Sciatic nerve (tissue), 2 donors: ENCODE measurements around the gene NIPBL. TPM values are rescaled to one million over a fixed set of nuclear protein-coding genes. Genes with fewer than 3 reads are reported as not detected.

ENCODE experiments used
- ATAC-seq: fragments of 200-7000 bp; cut with Tn5 transposase; one replicate; pipeline ENCODE4 v1.9.1; 2020; ENCODE audit warnings: mild to moderate bottlenecking, moderate library complexity
- DNase-seq: peaks from one replicate; pipeline ENCODE4 v3.0.0-alpha.2; 2020; ENCODE audit warnings: low spot score
- intact Hi-C: fragments of 100-400 bp; cut with DNase I; formaldehyde crosslinking; loops from one replicate; pipeline ENCODE4 v1.14.2; 2022
- total RNA-seq: library from RNA; stranded (reverse); fragmentation: NEBNext Ultra II Directional; extraction: Animal tissue kit (Norgen Biotek cat#: 25700); gene quantifications from one replicate; pipeline ENCODE4 v1.2.1, GENCODE V29; 2021
- donor health status: DM: no; HTN: no; CAD: no.
- donor health status: DM: no; HTN: no; CAD: no.

The NIPBL gene
- total RNA-seq, 1 donor from 2014 or later: 97.0 TPM

DNA sequence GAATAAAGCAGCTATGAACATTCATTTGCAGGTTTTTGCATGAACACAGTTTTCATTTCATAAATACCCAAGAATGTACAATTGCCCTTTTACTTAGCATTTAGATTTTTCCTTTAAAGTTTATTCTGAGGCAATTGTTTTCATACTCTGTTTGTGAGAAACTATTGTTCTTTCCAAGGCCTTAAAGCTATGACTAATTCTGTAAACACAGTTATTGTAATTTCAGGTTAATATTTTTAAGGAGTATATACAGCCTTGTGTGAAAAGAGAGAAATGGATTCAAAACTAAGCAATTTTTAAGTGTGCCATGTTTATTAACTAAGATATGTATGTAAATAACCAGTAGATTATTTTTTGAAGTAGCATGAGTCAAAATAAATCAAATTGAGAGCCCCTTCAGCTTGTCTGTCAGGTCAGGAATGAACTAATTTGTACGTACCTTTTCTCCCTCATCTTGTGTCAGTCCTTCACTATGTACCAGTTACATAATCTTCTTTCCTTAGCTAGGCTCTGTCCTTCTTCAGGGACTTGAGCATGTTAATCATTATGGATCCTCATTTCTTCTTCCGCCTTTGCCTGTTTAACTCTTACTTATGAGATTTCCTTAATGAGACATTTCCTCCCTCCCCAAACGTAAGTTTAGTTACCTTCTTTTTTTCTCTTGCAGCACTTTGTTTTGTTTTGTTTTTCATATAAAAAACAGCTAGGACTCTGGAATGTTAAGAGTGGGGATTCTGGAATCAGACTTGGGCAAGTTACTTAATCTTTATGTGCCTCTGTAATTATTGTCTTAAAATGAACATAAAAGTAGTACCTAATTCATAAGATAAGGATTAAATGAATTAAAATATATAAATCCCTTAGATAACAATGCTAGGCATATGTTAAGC lies 63.6 kb downstream of the NIPBL start:
- ATAC-seq (no peak), DNase-seq (no peak)
- intact Hi-C loops: no loop called here

DNA sequence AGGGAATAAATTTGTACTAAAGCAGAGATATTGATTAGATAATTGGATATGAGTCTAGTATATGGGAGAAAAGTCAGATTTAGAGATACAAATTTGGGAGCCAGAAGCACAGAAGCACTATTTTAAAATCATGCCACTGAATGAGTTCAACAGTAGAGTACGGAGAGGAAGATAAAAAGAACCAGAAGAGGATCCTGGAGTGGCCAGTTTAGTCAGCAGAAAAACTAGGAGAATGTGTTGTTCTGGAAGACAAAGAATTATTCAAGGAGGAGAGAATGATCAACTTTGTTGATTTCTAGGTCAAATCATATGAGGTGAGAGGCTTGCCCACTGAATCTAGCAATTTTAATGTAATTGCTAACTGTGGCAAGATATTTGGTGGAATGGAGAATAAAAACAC lies 67.0 kb downstream of the NIPBL start:
- intact Hi-C loops: no loop called here
- DNase-seq: no peak
- no peak for ATAC-seq

DNA sequence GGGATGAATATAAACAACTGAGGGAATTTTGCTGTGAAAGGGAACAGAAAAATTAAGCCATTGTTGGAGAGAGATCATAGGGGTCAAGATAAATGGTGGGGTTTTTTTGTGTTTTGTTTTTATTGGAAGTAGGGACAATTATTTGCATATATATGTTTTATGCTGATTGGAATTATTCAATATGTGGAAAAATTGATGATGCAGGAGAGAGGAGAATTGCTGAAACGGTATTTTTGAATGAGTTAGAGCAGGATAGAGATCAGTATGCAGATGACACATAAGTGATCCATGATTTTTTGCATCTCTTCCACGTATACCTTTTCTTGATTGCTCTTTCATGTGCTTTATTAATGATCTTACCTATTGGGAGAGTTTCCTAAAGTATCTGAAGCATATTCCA lies 67.5 kb downstream of the NIPBL start:
- DNase-seq: no peak
- intact Hi-C loops: no loop called here
- no peak for ATAC-seq

DNA sequence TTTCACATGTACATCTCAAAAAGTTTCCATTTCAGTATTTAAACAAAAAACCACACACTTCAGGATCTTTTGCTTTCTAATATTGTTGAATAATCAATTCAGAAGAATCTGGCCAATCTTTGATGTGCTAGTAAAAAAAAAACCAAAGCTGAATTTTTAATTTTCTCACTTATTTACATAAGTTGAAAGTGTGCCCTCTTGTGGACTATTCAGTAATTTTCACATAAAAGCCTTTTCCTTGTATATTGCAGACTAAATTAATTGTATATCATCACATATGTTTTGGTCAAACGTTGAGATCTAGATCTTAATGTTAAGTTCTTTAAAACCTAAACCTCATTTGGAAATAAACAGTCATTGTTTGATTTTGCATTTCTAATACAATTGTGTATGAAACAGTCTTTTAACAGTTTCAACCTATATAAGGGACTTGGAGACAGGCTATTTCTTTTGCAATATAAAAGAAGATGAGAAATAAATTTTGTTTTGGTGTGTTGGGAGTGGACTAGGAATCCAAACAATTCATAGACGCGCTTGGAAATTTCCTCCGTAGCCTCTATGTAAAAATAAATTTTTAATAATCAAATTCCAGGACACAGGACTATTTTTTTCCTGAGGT lies 68.1 kb downstream of the NIPBL start:
- intact Hi-C loops: no loop called here
- ATAC-seq (no peak), DNase-seq (no peak)

DNA sequence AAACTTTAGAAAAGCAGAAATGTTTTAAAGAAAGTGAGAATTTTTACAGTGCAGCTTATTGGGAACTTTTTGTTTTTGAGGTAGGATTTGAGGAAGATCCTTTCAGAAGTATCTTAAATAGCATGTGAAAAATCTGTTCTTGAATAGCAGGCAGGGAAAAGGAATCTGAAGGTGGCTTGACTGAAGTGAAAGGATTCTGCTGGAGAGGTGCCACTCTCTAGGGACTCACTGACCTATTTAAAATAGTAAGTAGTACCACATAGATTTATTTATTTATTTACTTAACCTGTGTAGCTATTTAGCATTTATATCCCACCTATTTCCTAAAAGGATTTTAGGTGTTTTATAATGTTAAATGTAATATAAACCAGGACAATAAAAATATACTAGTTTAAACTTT lies 69.1 kb downstream of the NIPBL start:
- ATAC-seq (no peak), DNase-seq (no peak)
- intact Hi-C loops: no loop called here

DNA sequence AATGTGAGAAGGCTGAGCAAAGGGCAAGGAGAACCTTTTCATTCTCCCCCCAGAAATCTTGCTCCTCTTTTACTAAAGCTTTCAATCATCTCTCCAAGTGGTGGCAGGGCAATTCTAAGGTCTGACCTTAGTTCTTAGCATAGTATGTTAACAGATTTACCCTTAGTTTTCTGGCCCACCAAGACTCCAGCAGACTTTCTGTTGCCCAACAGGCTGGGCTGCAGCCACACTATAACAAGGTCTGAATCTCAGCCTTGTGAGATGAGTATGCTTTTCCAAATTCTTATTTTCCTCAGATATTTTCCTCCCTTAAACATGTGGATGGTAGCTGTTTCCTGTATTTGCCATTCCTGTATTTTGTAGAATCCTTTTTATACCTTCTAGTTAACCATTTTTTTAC lies 69.5 kb downstream of the NIPBL start:
- intact Hi-C loops: no loop called here
- ATAC-seq (no peak), DNase-seq (no peak)

DNA sequence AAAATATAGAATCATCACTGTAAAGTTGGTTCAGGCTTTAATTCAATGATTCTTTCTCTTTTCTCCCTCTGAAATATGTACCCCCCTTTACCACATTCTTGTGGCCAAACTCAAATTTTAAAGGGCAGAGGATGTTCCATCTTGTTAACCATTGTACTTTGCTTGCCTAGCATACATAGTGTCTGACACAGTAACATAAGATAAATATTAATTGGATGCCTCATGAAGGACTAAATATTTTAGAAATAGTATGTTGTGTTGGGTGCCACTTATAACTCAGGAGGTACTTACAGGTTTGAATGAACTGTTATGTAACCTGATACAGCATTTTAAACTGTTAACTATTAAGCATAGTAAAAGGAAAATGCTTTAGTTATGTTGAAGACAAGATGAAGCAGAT lies 71.5 kb downstream of the NIPBL start:
- intact Hi-C loops: no loop called here
- no peak for ATAC-seq
- DNase-seq: no peak

DNA sequence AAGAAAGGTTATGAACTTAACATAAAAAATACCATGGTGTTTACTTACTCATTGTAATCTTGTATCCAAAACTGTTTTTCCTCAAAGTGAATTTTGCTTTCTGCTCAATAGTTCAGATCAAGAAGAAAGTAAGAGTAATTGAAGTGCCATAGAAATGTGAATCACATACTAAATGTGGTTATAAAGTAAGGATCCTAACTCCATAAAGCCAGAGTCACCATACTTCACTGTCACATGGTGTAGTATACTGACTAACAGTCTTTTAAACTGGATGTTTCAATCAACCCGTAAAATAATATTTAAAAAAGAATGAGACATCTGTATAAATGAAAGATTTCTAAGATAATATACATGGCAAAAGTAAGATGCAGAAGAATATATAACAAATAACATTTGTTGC lies 72.1 kb downstream of the NIPBL start:
- no peak for ATAC-seq
- no peak for DNase-seq
- intact Hi-C loops: no loop called here

DNA sequence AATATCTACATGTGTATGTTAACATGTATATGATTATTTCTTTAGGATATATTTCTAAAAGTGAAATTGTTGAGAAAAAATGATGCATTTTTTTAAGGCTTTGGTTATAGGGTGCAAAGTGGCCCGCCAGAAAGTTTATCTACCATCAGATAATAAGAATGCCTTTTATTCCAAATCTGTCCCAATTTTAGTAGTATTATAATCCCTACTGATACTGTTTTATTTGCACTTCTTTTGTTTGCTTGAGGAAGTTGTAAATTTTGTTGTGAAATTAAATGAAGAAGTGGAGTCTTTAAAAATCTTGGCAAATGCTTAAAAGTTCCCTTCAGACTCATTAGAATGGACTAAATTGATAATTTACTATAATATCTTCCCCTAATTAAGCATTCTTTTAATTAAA lies 73.0 kb downstream of the NIPBL start:
- intact Hi-C loops: no loop called here
- no peak for DNase-seq
- no peak for ATAC-seq

DNA sequence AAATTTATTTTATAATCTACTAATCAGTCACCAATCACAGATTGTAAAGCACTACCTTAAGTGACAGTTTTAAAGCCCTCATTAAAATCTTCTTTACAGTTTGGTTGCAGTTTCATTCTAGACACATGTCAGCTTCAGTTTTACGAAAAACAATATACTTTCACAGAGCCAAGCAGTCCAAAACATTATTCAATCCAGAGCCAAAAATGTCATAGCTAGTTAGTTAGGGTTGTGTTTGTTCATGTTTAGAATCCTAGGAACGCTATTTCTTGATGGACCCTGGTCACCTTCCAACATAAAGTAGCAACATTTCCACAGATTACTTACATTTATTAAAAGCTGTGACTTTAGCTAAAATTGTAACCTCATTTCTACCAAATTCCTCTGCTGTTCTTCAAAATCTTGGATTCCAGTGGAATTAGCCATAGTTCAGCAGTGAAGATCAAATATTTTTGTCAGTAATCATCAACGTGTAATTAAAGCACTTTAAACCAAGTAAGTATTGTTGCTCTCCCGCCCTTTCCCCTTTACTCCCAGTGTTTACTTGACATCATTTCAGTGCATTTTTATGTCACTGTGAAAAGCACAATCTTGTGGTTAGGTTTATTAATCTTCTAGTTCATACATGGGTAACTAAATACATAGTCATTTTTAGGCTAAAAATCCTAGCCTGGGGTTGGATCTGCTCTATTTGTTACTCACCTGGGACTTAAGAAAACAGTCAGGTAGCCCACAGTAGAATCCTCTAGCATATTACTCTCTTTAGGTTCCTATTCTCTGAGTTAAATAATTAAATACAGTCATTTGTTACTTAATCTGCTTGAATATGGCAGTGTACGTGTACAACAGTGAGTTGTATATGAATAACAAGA lies 74.3 kb downstream of the NIPBL start:
- no peak for DNase-seq
- intact Hi-C loops: no loop called here
- ATAC-seq: no peak

DNA sequence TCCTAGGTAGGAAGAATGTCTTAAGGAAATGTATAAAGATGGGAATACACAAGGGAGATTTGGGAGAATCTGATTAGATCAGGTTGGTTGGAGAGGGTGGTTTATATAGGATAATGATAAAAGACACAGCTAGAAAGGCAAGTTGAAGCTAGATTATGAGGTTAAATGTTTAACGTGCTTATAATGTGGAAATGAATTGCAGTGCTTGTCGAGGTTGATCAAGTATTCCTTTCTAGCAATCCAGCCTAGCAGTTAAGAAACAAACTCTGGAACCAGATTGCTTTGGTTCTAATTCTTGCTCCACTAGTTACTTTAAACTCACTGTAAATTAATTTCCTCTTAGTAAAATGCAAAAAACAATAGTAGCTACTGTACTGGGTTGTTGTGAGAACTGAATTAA lies 76.5 kb downstream of the NIPBL start:
- intact Hi-C loops: no loop called here
- no peak for ATAC-seq
- DNase-seq: no peak

DNA sequence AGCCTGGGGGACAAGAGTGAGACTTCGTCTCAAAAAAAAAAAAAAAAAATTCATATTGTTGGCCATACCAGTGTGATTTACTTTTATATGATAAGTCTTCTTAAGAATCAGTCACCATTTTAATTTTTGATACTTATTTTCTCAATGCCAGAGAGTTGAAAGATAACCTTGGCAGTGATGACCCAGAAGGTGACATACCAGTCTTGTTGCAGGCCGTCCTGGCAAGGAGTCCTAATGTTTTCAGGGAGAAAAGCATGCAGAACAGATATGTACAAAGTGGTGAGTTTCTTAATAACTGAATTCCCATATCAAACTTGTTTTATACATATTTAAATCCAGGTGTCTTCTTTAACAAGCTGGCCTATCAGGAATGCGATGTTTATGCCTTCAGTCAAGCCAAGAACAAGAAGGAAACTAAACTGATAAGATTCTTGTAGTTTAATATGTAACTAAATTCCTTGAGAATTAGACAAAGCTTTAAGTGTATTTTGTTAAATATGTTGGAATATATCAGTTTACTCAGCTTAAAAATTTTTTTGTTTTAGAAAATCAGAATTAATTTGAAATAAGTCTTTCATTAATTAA lies 81.5 kb downstream of the NIPBL start:
- ATAC-seq: no peak
- intact Hi-C loops: no loop called here
- DNase-seq: no peak

DNA sequence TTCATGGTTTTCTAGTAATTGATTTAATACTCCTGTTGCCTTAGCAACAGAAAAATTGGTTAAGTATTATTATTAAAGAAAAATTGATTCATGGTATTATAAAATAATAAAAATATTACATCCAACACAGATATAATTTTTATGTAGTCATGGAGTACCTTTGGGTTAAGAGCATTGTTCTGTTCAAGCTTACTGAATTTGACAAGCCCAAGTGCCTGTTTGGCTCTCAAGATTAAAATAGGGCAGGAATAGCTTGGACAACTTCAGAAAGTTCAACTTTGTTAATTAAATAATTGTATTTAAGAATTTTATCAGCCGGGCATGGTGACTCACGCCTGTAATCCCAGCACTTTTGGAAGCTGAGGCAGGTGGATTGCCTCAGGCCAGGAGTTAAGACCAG lies 82.0 kb downstream of the NIPBL start:
- no peak for DNase-seq
- no peak for ATAC-seq
- intact Hi-C loops: no loop called here

DNA sequence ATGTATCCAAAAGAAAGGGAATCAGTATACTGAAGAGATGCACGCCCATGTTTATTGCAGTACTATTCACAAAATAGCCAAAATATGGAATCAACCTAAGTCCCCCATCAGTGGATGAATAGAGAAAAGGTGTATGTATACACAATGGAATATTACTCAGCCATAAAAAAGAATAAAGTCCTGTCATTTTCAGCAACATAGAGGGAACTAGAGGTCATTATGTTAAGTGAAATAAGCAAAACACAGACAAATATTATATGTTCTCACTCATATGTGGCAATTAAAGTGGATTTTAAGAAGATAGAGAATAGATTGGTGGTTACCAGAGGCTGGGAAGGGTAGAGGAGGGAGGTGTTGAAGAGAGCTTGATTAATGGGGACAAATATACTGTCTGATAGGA lies 88.6 kb downstream of the NIPBL start:
- DNase-seq: no peak
- ATAC-seq: no peak
- intact Hi-C loops: no loop called here

DNA sequence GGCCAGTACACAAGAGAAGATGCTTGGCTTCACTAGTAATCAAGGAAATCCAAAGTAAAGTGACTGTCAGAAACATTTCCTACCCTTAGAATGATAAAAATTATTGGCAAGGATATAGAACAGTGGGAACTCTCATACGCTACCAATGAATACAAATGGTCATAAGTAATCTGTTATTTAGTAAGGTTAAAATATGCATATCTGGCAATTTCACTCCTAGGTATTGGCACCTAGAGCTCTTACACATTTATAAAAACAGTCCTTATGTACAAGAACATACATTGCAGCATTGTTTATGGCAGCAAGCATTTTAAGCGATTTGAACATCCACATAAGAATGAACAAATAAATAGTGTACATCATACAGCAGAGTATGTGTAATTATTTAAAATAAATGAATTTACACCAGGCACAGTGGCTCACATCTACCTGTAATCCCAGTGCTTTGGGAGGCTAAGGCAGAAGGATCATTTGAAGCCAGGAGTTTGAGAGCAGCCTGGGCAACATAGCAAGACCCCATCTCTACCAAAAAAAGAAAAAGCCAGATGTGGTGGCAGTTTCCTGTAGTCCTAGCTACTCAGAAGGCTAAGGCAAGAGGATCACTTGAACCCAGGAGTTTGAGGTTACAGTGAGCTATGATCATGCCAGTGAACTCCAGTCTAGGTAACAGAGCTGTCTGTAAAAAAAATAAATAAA lies 93.3 kb downstream of the NIPBL start:
- DNase-seq (no peak), ATAC-seq (no peak)
- intact Hi-C loops: no loop called here

DNA sequence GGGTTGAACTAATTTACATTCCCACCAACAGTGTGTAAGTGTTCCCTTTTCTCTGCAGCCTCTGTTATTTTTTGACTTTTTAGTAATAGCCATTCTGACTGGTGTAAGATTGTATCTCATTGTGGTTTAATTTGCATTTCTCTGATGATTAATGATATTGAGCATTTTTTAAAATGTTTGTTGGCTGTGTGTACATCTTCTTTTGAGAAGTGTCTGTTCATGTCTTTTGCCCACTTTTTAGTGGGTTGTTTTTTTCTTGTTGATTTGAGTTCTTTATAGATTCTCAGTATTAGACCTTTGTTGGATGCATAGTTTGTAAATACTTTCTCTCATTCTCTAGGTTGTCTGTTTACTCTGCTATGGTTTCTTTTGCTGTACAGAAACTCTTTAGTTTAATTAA lies 101.6 kb downstream of the NIPBL start:
- DNase-seq (no peak), ATAC-seq (no peak)

DNA sequence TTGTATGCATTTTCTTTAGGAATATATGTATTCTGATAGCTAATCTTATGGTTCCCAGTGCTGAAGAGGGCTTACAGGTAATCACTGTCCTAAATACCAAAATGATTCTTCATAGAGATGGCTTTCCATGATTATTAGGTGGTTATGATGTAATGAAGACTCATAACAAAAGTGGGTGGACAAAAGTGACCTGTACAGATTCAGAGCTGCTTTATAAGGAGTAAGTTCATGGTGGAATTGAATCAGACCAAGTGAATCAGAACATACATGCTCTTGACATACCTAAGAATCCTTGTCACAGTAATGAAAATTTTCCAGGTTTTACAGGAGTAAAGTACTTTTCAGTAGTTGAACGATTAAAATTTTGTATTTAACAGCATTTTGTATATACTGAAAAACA lies 105.6 kb downstream of the NIPBL start:
- intact Hi-C loops: no loop called here
- ATAC-seq (no peak), DNase-seq (no peak)

More for the DNA sequence above, 101.6 kb downstream of the NIPBL start:
- intact Hi-C loops: no loop called here

DNA sequence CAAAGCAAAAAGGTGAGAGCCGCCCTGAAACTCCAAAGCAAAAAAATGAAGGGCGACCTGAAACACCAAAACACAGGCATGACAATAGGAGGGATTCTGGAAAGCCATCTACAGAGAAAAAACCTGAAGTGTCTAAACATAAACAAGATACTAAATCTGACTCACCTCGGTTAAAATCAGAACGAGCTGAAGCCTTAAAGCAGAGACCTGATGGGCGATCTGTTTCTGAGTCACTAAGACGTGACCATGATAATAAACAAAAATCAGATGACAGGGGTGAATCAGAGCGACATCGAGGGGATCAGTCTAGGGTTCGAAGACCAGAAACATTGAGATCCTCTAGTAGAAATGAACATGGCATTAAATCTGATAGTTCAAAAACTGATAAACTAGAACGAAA lies 108.8 kb downstream of the NIPBL start:
- DNase-seq (no peak), ATAC-seq (no peak)
- intact Hi-C loops: no loop called here

DNA sequence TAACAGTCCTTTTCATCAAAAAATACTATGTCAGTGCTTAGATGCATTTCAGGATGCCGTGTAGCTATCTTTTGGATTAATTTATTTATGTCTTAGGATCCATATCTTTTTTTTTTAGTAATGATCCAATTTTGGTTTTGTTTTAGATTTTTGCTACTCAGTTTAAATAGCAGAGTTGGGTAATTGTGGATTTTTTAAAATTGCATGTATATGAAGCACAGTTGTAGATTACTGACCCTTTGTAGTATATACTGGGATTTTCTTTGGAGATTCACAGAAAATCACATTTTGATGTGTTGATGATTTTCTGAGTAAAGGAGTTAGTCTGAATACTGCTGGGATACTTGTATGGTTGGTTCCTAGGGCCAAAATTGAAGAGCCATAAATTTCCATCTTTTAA lies 111.8 kb downstream of the NIPBL start:
- no peak for ATAC-seq

More for the DNA sequence above, 111.8 kb downstream of the NIPBL start:
- DNase-seq: no peak
- intact Hi-C loops: no loop called here
